ENCODE data around the gene SH3RF3.

Gene SH3RF3

DNA sequence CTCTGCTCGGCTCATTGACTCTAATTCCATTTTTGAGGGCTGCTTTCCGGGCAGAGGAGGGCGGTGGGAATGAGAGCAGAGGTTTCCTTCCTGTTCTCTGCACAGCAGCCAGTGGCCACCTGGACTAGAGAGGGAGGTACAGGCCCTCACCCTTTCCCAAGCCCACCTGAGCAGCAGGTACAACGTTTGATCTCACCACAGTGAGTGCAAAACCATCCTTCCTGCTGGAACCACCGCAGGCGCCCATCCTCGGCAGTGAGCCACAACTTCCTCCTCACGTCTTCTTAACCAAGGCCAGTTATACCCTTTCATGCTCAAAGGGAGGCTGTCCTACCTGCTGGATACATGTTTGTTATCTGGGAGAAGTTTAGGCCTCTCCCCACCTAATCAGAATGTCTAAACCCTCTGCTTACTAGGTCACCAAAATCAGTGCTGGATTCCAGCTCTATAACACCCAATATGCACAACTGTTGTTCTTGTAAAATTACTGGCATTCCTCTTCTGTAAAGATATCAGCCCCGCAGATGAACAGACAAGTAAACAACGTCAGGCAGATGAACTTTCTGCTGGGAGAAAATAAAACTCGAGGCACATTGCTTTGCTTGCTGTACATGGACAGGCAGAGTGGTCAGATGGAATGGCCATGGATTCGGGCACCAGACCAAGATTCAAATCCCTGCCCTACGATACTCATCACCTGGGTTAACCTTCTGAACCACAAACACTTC, 191.4 kb downstream of the SH3RF3 start:
- ChIA-PET POLR2A (no interaction called here), CTCF (interaction anchor here (1.1 kb wide), 1 partner anchor 45 kb away, joined by 3 read pairs; no protein-coding TSS in a partner anchor)
- no peak overlapping the region for H3K4me3 ChIP-seq (ENCODE audit: control insufficient read depth in 1 of 7, extremely low read depth in 1 of 7, insufficient read depth in 4 of 7, low read depth in 2 of 7, low read length in 6 of 7)
- peaks cover 0 to 12% (median 7%) of the 10 kb centered on the region in 4 experiments for H3K4me1 ChIP-seq (ENCODE audit: control extremely low read depth in 1 of 4, control insufficient read depth in 4 of 4, insufficient read depth in 4 of 4, low read length in 3 of 4)
- peaks cover 0 to 4% (median 0%) of the 10 kb centered on the region in 5 experiments for H3K9me3 ChIP-seq (ENCODE audit: control extremely low read depth in 1 of 5, control insufficient read depth in 4 of 5, insufficient read depth in 2 of 5, low read depth in 1 of 5, low read length in 4 of 5)
- no peaks in the 10 kb centered on the region for H3K36me3 ChIP-seq (ENCODE audit: control insufficient read depth in 4 of 4, insufficient read depth in 4 of 4, low read length in 3 of 4)
- WGBS (ENCODE audit: insufficient coverage) = 74% methylated on average over 8 of the region's 13 CpGs
- no peak overlapping the region for H3K27ac ChIP-seq (ENCODE audit: insufficient read depth in 1 of 2, low read depth in 1 of 2, low read length in 2 of 2, poor library complexity in 1 of 2, severe bottlenecking in 2 of 2)
- peak in 2 of 3 donors; percentile 22 to 29 for DNase-seq
- peaks cover 0 to 11% (median 0%) of the 10 kb centered on the region in 5 experiments for H3K27me3 ChIP-seq (replicated peaks in 2 of 5; ENCODE audit: control insufficient read depth in 4 of 5, insufficient read depth in 5 of 5, low read length in 4 of 5)

DNA sequence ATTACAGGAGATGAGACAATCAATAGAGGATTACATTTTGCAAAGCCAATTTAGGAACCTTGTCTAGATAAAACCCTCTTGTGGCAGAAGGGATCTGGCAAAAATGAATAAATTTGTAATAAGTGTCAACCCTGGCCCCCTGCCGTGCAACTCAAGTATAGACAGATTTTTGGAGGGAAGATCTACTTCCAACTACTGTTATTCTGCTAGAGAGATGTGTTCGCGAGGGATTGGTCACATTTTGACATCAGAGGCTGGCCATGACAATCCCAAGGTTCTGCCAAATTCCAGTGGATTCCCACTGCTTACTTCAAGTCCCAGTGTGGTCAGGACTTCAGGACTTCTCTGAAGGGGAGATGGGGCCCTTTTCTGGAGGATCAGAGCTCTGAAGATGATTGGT, 192.6 kb downstream of the SH3RF3 start:
- peaks cover 0 to 9% (median 0%) of the 10 kb centered on the region in 5 experiments for H3K27me3 ChIP-seq (replicated peaks in 2 of 5; ENCODE audit: control insufficient read depth in 4 of 5, insufficient read depth in 5 of 5, low read length in 4 of 5)
- H3K27ac ChIP-seq (ENCODE audit: insufficient read depth in 1 of 2, low read depth in 1 of 2, low read length in 2 of 2, poor library complexity in 1 of 2, severe bottlenecking in 2 of 2) = no peak overlapping the region
- 90% methylated on average over 3 of the region's 3 CpGs for WGBS (ENCODE audit: insufficient coverage)
- no peaks in the 10 kb centered on the region for H3K36me3 ChIP-seq (ENCODE audit: control insufficient read depth in 4 of 4, insufficient read depth in 4 of 4, low read length in 3 of 4)
- ChIA-PET POLR2A (no interaction called here), CTCF (interaction anchor here (1.3 kb wide), 1 partner anchor 41 kb away, joined by 3 read pairs; no protein-coding TSS in a partner anchor)
- no peak overlapping the region for H3K4me3 ChIP-seq (ENCODE audit: control insufficient read depth in 1 of 7, extremely low read depth in 1 of 7, insufficient read depth in 4 of 7, low read depth in 2 of 7, low read length in 6 of 7)
- peaks cover 0 to 4% (median 0%) of the 10 kb centered on the region in 5 experiments for H3K9me3 ChIP-seq (ENCODE audit: control extremely low read depth in 1 of 5, control insufficient read depth in 4 of 5, insufficient read depth in 2 of 5, low read depth in 1 of 5, low read length in 4 of 5)
- H3K4me1 ChIP-seq (ENCODE audit: control extremely low read depth in 1 of 4, control insufficient read depth in 4 of 4, insufficient read depth in 4 of 4, low read length in 3 of 4) = peaks cover 0 to 12% (median 7%) of the 10 kb centered on the region in 4 experiments
- DNase-seq = peak in 1 of 3 donors; percentile 28

DNA sequence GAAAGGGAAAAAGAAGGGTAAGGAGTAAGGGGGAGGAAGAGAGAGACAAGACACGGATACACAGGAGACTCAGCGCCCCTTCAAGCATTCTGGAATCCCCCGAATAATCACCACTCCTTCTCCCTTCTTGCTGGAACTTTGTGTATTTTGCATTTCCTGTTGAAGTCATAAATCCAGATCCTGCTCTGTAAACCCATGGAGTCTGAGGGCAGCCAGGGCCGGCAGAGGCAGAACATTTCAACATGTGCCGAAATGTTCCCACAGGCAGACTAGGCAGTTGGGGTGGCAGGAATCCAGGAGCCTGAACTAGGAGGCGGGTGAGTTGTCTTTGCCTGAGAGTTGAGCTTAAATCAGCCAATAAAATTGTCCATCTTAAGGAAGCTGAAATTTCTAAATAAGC, 193.1 kb downstream of the SH3RF3 start:
- POLR2A ChIA-PET = no interaction called here
- 94% methylated on average over 2 of the region's 6 CpGs for WGBS (ENCODE audit: insufficient coverage)
- CTCF ChIA-PET = interaction anchor here (1.3 kb wide), 1 partner anchor 42 kb away, joined by 3 read pairs; no protein-coding TSS in a partner anchor
- Histone ChIP-seq H3K9me3 (ENCODE audit: control extremely low read depth in 1 of 5, control insufficient read depth in 4 of 5, insufficient read depth in 2 of 5, low read depth in 1 of 5, low read length in 4 of 5) (peaks cover 0 to 4% (median 0%) of the 10 kb centered on the region in 5 experiments), H3K27ac (ENCODE audit: insufficient read depth in 1 of 2, low read depth in 1 of 2, low read length in 2 of 2, poor library complexity in 1 of 2, severe bottlenecking in 2 of 2) (no peak overlapping the region), H3K4me3 (ENCODE audit: control insufficient read depth in 1 of 7, extremely low read depth in 1 of 7, insufficient read depth in 4 of 7, low read depth in 2 of 7, low read length in 6 of 7) (no peak overlapping the region), H3K4me1 (ENCODE audit: control extremely low read depth in 1 of 4, control insufficient read depth in 4 of 4, insufficient read depth in 4 of 4, low read length in 3 of 4) (peaks cover 0 to 12% (median 7%) of the 10 kb centered on the region in 4 experiments), H3K27me3 (replicated peaks in 2 of 5; ENCODE audit: control insufficient read depth in 4 of 5, insufficient read depth in 5 of 5, low read length in 4 of 5) (peaks cover 0 to 9% (median 0%) of the 10 kb centered on the region in 5 experiments), H3K36me3 (ENCODE audit: control insufficient read depth in 4 of 4, insufficient read depth in 4 of 4, low read length in 3 of 4) (no peaks in the 10 kb centered on the region)
- no peak for DNase-seq

DNA sequence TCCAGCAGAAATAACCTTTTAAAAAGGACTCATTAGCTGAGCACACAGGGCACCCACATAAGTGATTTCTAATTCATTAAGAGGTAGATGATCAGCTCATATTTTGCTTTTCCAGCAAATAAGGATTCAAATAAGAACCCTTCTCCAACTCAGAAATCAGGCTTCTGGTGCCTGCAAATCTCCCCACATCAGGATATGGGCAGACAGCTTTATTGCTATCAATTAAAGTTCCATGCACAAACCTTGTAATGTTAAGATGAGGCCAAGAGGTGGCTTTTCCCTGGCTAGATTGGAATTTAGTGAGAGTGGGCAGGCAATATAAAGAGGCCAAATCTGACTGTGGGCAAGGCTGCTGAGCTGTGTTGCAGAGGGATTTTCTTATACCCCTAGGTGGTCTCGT, 193.6 kb downstream of the SH3RF3 start:
- H3K4me1 ChIP-seq (ENCODE audit: control extremely low read depth in 1 of 4, control insufficient read depth in 4 of 4, insufficient read depth in 4 of 4, low read length in 3 of 4) = peaks cover 0 to 12% (median 7%) of the 10 kb centered on the region in 4 experiments

DNA sequence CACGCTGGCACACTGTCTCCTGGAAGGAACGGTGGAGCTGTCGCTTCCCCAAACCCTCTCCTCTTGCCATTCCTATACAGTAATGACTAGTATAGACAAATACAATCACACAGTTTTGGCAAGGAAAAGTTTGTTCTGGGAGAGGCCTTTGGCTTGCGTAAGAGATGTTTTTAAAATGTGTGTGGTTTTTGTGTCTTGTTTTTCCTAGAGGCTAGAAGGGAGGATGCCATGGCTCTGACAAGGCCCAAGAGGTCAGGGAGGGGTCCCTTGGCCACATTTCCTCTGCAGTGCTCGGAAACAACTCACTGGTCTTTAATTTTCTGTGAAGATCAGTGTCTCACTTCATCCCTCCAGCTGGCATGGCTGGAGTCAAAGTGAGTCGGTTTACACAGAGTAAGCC, 195.9 kb downstream of the SH3RF3 start:
- Histone ChIP-seq H3K9me3 (ENCODE audit: control extremely low read depth in 1 of 5, control insufficient read depth in 4 of 5, insufficient read depth in 2 of 5, low read depth in 1 of 5, low read length in 4 of 5) (peaks cover 0 to 4% (median 0%) of the 10 kb centered on the region in 5 experiments), H3K36me3 (ENCODE audit: control insufficient read depth in 4 of 4, insufficient read depth in 4 of 4, low read length in 3 of 4) (no peaks in the 10 kb centered on the region), H3K4me1 (ENCODE audit: control extremely low read depth in 1 of 4, control insufficient read depth in 4 of 4, insufficient read depth in 4 of 4, low read length in 3 of 4) (peaks cover 0 to 20% (median 12%) of the 10 kb centered on the region in 4 experiments), H3K4me3 (ENCODE audit: control insufficient read depth in 1 of 7, extremely low read depth in 1 of 7, insufficient read depth in 4 of 7, low read depth in 2 of 7, low read length in 6 of 7) (no peak overlapping the region), H3K27ac (ENCODE audit: insufficient read depth in 1 of 2, low read depth in 1 of 2, low read length in 2 of 2, poor library complexity in 1 of 2, severe bottlenecking in 2 of 2) (no peak overlapping the region), H3K27me3 (replicated peaks in 2 of 5; ENCODE audit: control insufficient read depth in 4 of 5, insufficient read depth in 5 of 5, low read length in 4 of 5) (peaks cover 0 to 4% (median 0%) of the 10 kb centered on the region in 5 experiments)
- POLR2A ChIA-PET = no interaction called here
- CTCF ChIA-PET = no interaction called here
- 98% methylated on average over 6 of the region's 6 CpGs for WGBS (ENCODE audit: insufficient coverage)
- DNase-seq = no peak

More for the DNA sequence above, 193.6 kb downstream of the SH3RF3 start:
- 100% methylated on average over 1 of the region's 1 CpG for WGBS (ENCODE audit: insufficient coverage)
- ChIA-PET CTCF (interaction anchor here (1.2 to 1.3 kb wide), 3 partner anchors 10 to 153 kb away, joined by 3 read pairs; no protein-coding TSS in a partner anchor), POLR2A (no interaction called here)
- Histone ChIP-seq H3K36me3 (ENCODE audit: control insufficient read depth in 4 of 4, insufficient read depth in 4 of 4, low read length in 3 of 4) (no peaks in the 10 kb centered on the region), H3K27ac (ENCODE audit: insufficient read depth in 1 of 2, low read depth in 1 of 2, low read length in 2 of 2, poor library complexity in 1 of 2, severe bottlenecking in 2 of 2) (no peak overlapping the region), H3K4me3 (ENCODE audit: control insufficient read depth in 1 of 7, extremely low read depth in 1 of 7, insufficient read depth in 4 of 7, low read depth in 2 of 7, low read length in 6 of 7) (no peak overlapping the region), H3K9me3 (ENCODE audit: control extremely low read depth in 1 of 5, control insufficient read depth in 4 of 5, insufficient read depth in 2 of 5, low read depth in 1 of 5, low read length in 4 of 5) (peaks cover 0 to 4% (median 0%) of the 10 kb centered on the region in 5 experiments), H3K27me3 (replicated peaks in 2 of 5; ENCODE audit: control insufficient read depth in 4 of 5, insufficient read depth in 5 of 5, low read length in 4 of 5) (peaks cover 0 to 8% (median 0%) of the 10 kb centered on the region in 5 experiments)
- DNase-seq = no peak

DNA sequence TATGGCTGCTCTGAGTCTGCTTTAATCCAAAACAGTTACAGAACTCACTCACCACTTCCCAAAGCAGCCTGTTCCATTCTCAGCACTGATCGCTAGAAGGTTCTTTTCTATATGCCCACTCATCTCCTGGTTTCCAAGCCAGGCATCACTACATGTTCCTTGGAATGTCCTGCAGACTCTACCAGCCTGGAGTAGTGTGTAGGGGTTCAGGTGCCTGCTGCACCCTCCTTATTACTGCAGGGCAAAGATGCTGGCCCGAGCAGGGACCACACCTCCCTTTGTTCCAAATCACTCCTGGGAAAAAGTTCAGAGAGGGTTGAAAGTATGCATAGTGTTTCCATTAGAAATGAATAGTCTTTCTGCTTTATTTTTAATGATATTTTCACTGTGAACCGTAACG, 196.6 kb downstream of the SH3RF3 start:
- Histone ChIP-seq H3K27ac (ENCODE audit: insufficient read depth in 1 of 2, low read depth in 1 of 2, low read length in 2 of 2, poor library complexity in 1 of 2, severe bottlenecking in 2 of 2) (no peak overlapping the region), H3K27me3 (replicated peaks in 2 of 5; ENCODE audit: control insufficient read depth in 4 of 5, insufficient read depth in 5 of 5, low read length in 4 of 5) (peaks cover 0 to 4% (median 0%) of the 10 kb centered on the region in 5 experiments), H3K9me3 (ENCODE audit: control extremely low read depth in 1 of 5, control insufficient read depth in 4 of 5, insufficient read depth in 2 of 5, low read depth in 1 of 5, low read length in 4 of 5) (peaks cover 0 to 4% (median 0%) of the 10 kb centered on the region in 5 experiments), H3K4me3 (ENCODE audit: control insufficient read depth in 1 of 7, extremely low read depth in 1 of 7, insufficient read depth in 4 of 7, low read depth in 2 of 7, low read length in 6 of 7) (no peak overlapping the region), H3K4me1 (ENCODE audit: control extremely low read depth in 1 of 4, control insufficient read depth in 4 of 4, insufficient read depth in 4 of 4, low read length in 3 of 4) (peaks cover 0 to 14% (median 13%) of the 10 kb centered on the region in 4 experiments), H3K36me3 (ENCODE audit: control insufficient read depth in 4 of 4, insufficient read depth in 4 of 4, low read length in 3 of 4) (no peaks in the 10 kb centered on the region)
- 100% methylated on average over 1 of the region's 4 CpGs for WGBS (ENCODE audit: insufficient coverage)
- POLR2A ChIA-PET = no interaction called here
- no peak for DNase-seq
- CTCF ChIA-PET = no interaction called here

DNA sequence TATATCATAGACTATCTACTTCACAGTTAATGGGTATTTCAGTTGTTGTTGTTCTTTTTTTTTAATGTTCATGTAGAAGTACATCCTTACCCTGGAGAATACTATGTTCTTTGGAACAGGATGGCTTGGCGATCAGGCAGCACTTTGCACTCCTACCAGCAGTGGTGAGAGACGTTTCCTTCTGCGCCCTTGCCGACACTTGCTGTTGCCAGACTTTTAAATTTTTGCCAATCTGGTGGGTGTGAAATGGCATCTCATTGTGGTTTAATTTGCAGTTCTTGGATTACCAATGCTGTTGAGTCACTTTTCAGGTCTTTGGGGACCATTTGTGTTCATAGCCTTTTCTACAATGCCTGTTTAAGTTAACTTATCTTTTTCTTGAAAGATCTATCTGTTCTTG, 197.3 kb downstream of the SH3RF3 start:
- no peak for DNase-seq
- Histone ChIP-seq H3K27ac (ENCODE audit: insufficient read depth in 1 of 2, low read depth in 1 of 2, low read length in 2 of 2, poor library complexity in 1 of 2, severe bottlenecking in 2 of 2) (no peak overlapping the region), H3K36me3 (ENCODE audit: control insufficient read depth in 4 of 4, insufficient read depth in 4 of 4, low read length in 3 of 4) (no peaks in the 10 kb centered on the region), H3K9me3 (ENCODE audit: control extremely low read depth in 1 of 5, control insufficient read depth in 4 of 5, insufficient read depth in 2 of 5, low read depth in 1 of 5, low read length in 4 of 5) (peaks cover 0 to 4% (median 0%) of the 10 kb centered on the region in 5 experiments), H3K4me1 (ENCODE audit: control extremely low read depth in 1 of 4, control insufficient read depth in 4 of 4, insufficient read depth in 4 of 4, low read length in 3 of 4) (peaks cover 0 to 21% (median 20%) of the 10 kb centered on the region in 4 experiments), H3K4me3 (ENCODE audit: control insufficient read depth in 1 of 7, extremely low read depth in 1 of 7, insufficient read depth in 4 of 7, low read depth in 2 of 7, low read length in 6 of 7) (no peak overlapping the region), H3K27me3 (replicated peaks in 2 of 5; ENCODE audit: control insufficient read depth in 4 of 5, insufficient read depth in 5 of 5, low read length in 4 of 5) (peaks cover 0 to 4% (median 0%) of the 10 kb centered on the region in 5 experiments)
- CTCF ChIA-PET = no interaction called here
- WGBS (ENCODE audit: insufficient coverage) = 100% methylated on average over 3 of the region's 4 CpGs
- POLR2A ChIA-PET = no interaction called here

Data from common myeloid progenitor, CD34-positive (primary cell).